Endodermal cell (in vitro differentiated cells): ENCODE data around the gene STK4. TPM values are rescaled to one million over a fixed set of nuclear protein-coding genes. Genes with fewer than 3 reads are reported as not detected.

ENCODE experiments used
- DNase-seq: peaks from one replicate; pipeline ENCODE4 v3.0.0-alpha.2; 2017
- H3K27ac ChIP-seq: 2 replicates; pipeline ENCODE4 v1.5.1; 2013; ENCODE audit warnings: mild to moderate bottlenecking, low read depth, low read length, moderate library complexity
- H3K27me3 ChIP-seq: 2 replicates; pipeline ENCODE4 v1.6.1; 2013; ENCODE audit warnings: mild to moderate bottlenecking, low read length, moderate library complexity; ENCODE audit not compliant: insufficient read depth, control insufficient read depth, poor library complexity, severe bottlenecking
- H3K36me3 ChIP-seq: 2 replicates; pipeline ENCODE4 v1.7.0; 2013; ENCODE audit warnings: mild to moderate bottlenecking, low read length, moderate library complexity; ENCODE audit not compliant: control insufficient read depth, insufficient read depth
- H3K4me1 ChIP-seq: one replicate; pipeline ENCODE4 v1.7.0; 2013; ENCODE audit warnings: low read length; ENCODE audit not compliant: control insufficient read depth, insufficient read depth
- H3K4me3 ChIP-seq: 2 replicates; pipeline ENCODE4 v1.5.1; 2013; ENCODE audit warnings: mild to moderate bottlenecking, low read length, moderate library complexity
- H3K9ac ChIP-seq: 2 replicates; pipeline ENCODE4 v1.6.1; 2013; ENCODE audit warnings: mild to moderate bottlenecking, low read length, moderate library complexity; ENCODE audit not compliant: poor library complexity, severe bottlenecking; ENCODE audit errors: extremely low read depth
- H3K9me3 ChIP-seq: 2 replicates; pipeline ENCODE4 v1.6.1; 2013; ENCODE audit warnings: mild to moderate bottlenecking, low read length, moderate library complexity; ENCODE audit not compliant: control insufficient read depth
- H3K27ac Mint-ChIP-seq: 2 replicates; pipeline ENCODE4 v1.8.0; 2020; ENCODE audit warnings: mixed read lengths
- H3K27me3 Mint-ChIP-seq: 2 replicates; pipeline ENCODE4 v1.8.0; 2021; ENCODE audit warnings: mild to moderate bottlenecking, mixed read lengths; ENCODE audit not compliant: insufficient read depth
- H3K36me3 Mint-ChIP-seq: 2 replicates; pipeline ENCODE4 v1.8.0; 2020; ENCODE audit warnings: low read depth, mixed read lengths
- H3K4me1 Mint-ChIP-seq: 2 replicates; pipeline ENCODE4 v1.8.0; 2020; ENCODE audit warnings: mixed read lengths
- H3K4me3 Mint-ChIP-seq: 2 replicates; pipeline ENCODE4 v1.8.0; 2020; ENCODE audit warnings: mild to moderate bottlenecking, moderate library complexity, mixed read lengths
- H3K9me3 Mint-ChIP-seq: 2 replicates; pipeline ENCODE4 v1.8.0; 2020; ENCODE audit warnings: mild to moderate bottlenecking, mixed read lengths
- WGBS, 2 experiments: methylation state at CpG; one replicate each; pipeline versions ENCODE4 v1.1.5 to v1.1.7; 2013; ENCODE audit warnings: missing lambda C conversion rate in 2 of 2, mixed read lengths in 1 of 2; ENCODE audit not compliant: insufficient coverage in 1 of 2, insufficient read length in 1 of 2; 5-methylcytosine and 5-hydroxymethylcytosine counted together
- total RNA-seq, 2 donors: library from RNA; stranded (reverse); fragmentation: NEBNext Ultra II Directional in 1 of 2; extraction: Animal tissue kit (Norgen Biotek cat#: 25700) in 1 of 2; gene quantifications; 2 replicates in 1 of 2; 3 replicates in 1 of 2; pipeline ENCODE4 v1.2.1, GENCODE V29; 2021
- TF ChIP-seq, protein P1 (sequence below): fragments of 200-600 bp; sonication (generic); conservative IDR thresholded peaks from 2 replicates; pipeline ENCODE4 v1.5.0; 2021; ENCODE audit warnings: antibody characterized with exemption, mild to moderate bottlenecking

Gene STK4
- total RNA-seq, 2 donors from 2014 or later = 29.2 to 33.1 TPM

GRCh38 chr20:45094864-45095574 lies 128.7 kb downstream of the STK4 start:
- DNase-seq = no peak
- Histone ChIP-seq H3K27ac (no peak overlapping the region), H3K4me1 (no peaks in the 10 kb centered on the region), H3K4me3 (no peak overlapping the region), H3K9ac (no peak overlapping the region), H3K27me3 (peaks cover 3% of the 10 kb centered on the region), H3K36me3 (no peaks in the 10 kb centered on the region), H3K9me3 (no peaks in the 10 kb centered on the region)
- Mint-ChIP-seq H3K36me3 (no peaks in the 10 kb centered on the region), H3K4me1 (peaks cover 5% of the 10 kb centered on the region), H3K27ac (no peak overlapping the region), H3K4me3 (no peak overlapping the region), H3K27me3 (peaks cover 27% of the 10 kb centered on the region), H3K9me3 (peaks cover 5% of the 10 kb centered on the region)
- 95 to 100% methylated on average over 2 to 11 of the region's 11 CpGs for WGBS, 2 experiments
- TF ChIP-seq, protein P1, sequence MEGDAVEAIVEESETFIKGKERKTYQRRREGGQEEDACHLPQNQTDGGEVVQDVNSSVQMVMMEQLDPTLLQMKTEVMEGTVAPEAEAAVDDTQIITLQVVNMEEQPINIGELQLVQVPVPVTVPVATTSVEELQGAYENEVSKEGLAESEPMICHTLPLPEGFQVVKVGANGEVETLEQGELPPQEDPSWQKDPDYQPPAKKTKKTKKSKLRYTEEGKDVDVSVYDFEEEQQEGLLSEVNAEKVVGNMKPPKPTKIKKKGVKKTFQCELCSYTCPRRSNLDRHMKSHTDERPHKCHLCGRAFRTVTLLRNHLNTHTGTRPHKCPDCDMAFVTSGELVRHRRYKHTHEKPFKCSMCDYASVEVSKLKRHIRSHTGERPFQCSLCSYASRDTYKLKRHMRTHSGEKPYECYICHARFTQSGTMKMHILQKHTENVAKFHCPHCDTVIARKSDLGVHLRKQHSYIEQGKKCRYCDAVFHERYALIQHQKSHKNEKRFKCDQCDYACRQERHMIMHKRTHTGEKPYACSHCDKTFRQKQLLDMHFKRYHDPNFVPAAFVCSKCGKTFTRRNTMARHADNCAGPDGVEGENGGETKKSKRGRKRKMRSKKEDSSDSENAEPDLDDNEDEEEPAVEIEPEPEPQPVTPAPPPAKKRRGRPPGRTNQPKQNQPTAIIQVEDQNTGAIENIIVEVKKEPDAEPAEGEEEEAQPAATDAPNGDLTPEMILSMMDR = no peak

DNA sequence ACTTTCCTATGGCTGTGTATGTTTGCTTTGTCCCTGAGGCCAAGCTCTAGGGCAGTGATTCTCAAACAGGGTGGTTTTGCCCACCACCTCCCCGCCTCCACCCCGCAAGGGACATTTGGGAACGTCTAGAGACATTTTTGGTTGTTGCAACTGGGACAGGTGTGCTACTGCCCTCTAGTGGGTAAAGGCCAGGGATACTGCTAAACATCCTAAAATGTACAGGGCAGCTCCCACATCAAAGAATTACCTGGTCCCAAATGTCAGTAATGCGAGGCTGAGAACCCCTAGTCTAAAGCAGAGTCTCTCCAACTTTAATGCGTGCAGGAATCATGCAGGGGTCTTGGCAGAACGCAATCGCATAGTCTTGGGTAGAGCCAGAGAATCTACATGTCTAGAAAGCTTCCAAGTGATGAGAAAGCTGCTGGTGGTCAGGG lies 129.5 kb downstream of the STK4 start:
- Histone ChIP-seq H3K27me3 (peaks cover 11% of the 10 kb centered on the region), H3K4me3 (no peak overlapping the region), H3K9me3 (no peaks in the 10 kb centered on the region), H3K27ac (no peak overlapping the region), H3K9ac (no peak overlapping the region), H3K4me1 (no peaks in the 10 kb centered on the region), H3K36me3 (no peaks in the 10 kb centered on the region)
- WGBS, 2 experiments = 18 to 30% methylated on average over 4 to 7 of the region's 7 CpGs
- Mint-ChIP-seq H3K27me3 (peaks cover 32% of the 10 kb centered on the region), H3K36me3 (no peaks in the 10 kb centered on the region), H3K9me3 (peaks cover 5% of the 10 kb centered on the region), H3K4me3 (no peak overlapping the region), H3K27ac (no peak overlapping the region), H3K4me1 (peaks cover 5% of the 10 kb centered on the region)
- TF ChIP-seq, protein P1 = peak; percentile 85
- peak; percentile 89 for DNase-seq

DNA sequence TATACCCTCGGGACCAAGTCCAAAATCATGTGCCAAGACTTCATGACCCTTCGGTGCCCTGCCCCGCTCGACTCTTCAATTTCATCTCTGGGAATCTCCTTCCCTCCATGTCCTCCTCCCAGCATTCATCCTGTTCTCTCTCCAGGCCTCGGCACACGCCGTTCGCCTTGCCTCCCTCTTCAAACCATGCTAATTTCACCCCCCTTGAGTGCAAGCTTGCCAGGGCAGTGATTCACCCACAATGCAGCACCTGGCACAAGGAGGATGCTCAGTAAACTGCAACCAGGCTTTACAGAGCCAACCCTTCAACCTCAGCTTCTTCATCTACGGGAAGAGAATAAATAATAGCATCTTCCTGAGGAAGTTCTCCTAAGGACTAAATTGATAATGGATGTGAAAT lies 130.5 kb downstream of the STK4 start:
- H3K9ac ChIP-seq = no peak overlapping the region
- H3K27me3 ChIP-seq = peaks cover 17% of the 10 kb centered on the region
- peaks cover 11% of the 10 kb centered on the region for H3K4me1 Mint-ChIP-seq
- H3K27ac ChIP-seq = no peak overlapping the region
- WGBS, 2 experiments = 93 to 96% methylated on average over 8 to 9 of the region's 9 CpGs
- no peak for DNase-seq
- no peak overlapping the region for H3K4me3 ChIP-seq
- H3K4me1 ChIP-seq = no peaks in the 10 kb centered on the region
- H3K27ac Mint-ChIP-seq = no peak overlapping the region
- no peaks in the 10 kb centered on the region for H3K9me3 ChIP-seq
- H3K27me3 Mint-ChIP-seq = peaks cover 36% of the 10 kb centered on the region
- no peak overlapping the region for H3K4me3 Mint-ChIP-seq
- H3K36me3 Mint-ChIP-seq = no peaks in the 10 kb centered on the region
- H3K9me3 Mint-ChIP-seq = peaks cover 5% of the 10 kb centered on the region
- H3K36me3 ChIP-seq = no peaks in the 10 kb centered on the region
- TF ChIP-seq, protein P1 = no peak
